GM03348 (cell line): Measurements from ENCODE around the gene C11orf21.
"Not testable (repeated sequence)": the region's sequence is repeated elsewhere in the genome, so short reads cannot be mapped to it uniquely, and the experiment has no call there.

Experiments used
- DNase-seq: peaks from one replicate; pipeline ENCODE4 v3.0.0; 2012; ENCODE audit warnings: low spot score

C11orf21 gene

GRCh38 chr11:2296913-2297622 is 4.7 kb downstream of the C11orf21 start:
- DNase-seq, result no peak

- DNase-seq, result no peak
Measured at GRCh38 chr11:2295971-2296912, 5.5 kb downstream of the C11orf21 start.

- DNase-seq, result no peak
Measured at GRCh38 chr11:2294926-2295290, 6.8 kb downstream of the C11orf21 start.

GRCh38 chr11:2293984-2294925 is 7.5 kb downstream of the C11orf21 start:
- DNase-seq, result no peak

GRCh38 chr11:2293531-2293971 is 8.2 kb downstream of the C11orf21 start:
- DNase-seq, result no peak

GRCh38 chr11:2290351-2290841 is 11.3 kb downstream of the C11orf21 start:
- DNase-seq, result no peak

GRCh38 chr11:2289859-2290258 is 11.9 kb downstream of the C11orf21 start:
- DNase-seq, result no peak

GRCh38 chr11:2289350-2289749 is 12.4 kb downstream of the C11orf21 start:
- no peak for DNase-seq

- DNase-seq, result no peak
Measured at GRCh38 chr11:2287091-2287490, 14.6 kb downstream of the C11orf21 start.

GRCh38 chr11:2286350-2286749 is 15.4 kb downstream of the C11orf21 start:
- not testable (repeated sequence) for DNase-seq

- DNase-seq, result no peak
Measured at GRCh38 chr11:2280208-2280607, 21.5 kb downstream of the C11orf21 start.

GRCh38 chr11:2277933-2278523 is 23.7 kb downstream of the C11orf21 start:
- no peak for DNase-seq

- DNase-seq, result no peak
Measured at GRCh38 chr11:2277008-2277346, 24.7 kb downstream of the C11orf21 start.

GRCh38 chr11:2276280-2277007 is 25.3 kb downstream of the C11orf21 start:
- DNase-seq, result no peak

- no peak for DNase-seq
Measured at GRCh38 chr11:2275334-2276279, 26.1 kb downstream of the C11orf21 start.

- DNase-seq, result no peak
Measured at GRCh38 chr11:2273771-2274170, 27.9 kb downstream of the C11orf21 start.

GRCh38 chr11:2273311-2273710 is 28.4 kb downstream of the C11orf21 start:
- DNase-seq, result no peak

- no peak for DNase-seq
Measured at GRCh38 chr11:2272946-2273280, 28.8 kb downstream of the C11orf21 start.

- DNase-seq, result no peak
Measured at GRCh38 chr11:2272228-2272945, 29.3 kb downstream of the C11orf21 start.
